ENCODE data around the gene HEG1.

HEG1 gene

GRCh38 chr3:124937049-124937448 lies 118.7 kb downstream of the HEG1 start:
- H3K4me2 ChIP-seq (ENCODE audit: insufficient read depth, low read length, poor library complexity, severe bottlenecking), result no peak overlapping the region
- WGBS, 2 donors (ENCODE audit: extremely low coverage in 2 of 2, insufficient read length in 2 of 2, insufficient replicate concordance in 1 of 2), result no CpG with 5 or more reads among the region's 3 CpGs
- DNase-seq (ENCODE audit: low spot score), result no peak
- no peak overlapping the region for H3K9ac ChIP-seq (ENCODE audit: low read depth, low read length, poor library complexity)
- H3K4me3 ChIP-seq (ENCODE audit: low read length in 2 of 2), result no peak overlapping the region
- H3K27me3 ChIP-seq (ENCODE audit: control insufficient read depth in 3 of 3, insufficient read depth in 3 of 3, low read depth in 1 of 3, low read length in 3 of 3), result no peaks in the 10 kb centered on the region
- H4K91ac ChIP-seq (ENCODE audit: low read depth, low read length, poor library complexity), result no peak overlapping the region
- H3K27ac ChIP-seq (replicated peaks; ENCODE audit: low read length), result no peak overlapping the region
- no peaks in the 10 kb centered on the region for H3K4me1 ChIP-seq (ENCODE audit: control insufficient read depth in 2 of 2, insufficient read depth in 1 of 2, low read depth in 1 of 2, low read length in 2 of 2)
- H3K79me1 ChIP-seq (ENCODE audit: low read depth, low read length), result no peaks in the 10 kb centered on the region
- no peak overlapping the region for H2AK5ac ChIP-seq (ENCODE audit: low read depth, low read length)
- no peak overlapping the region for H2BK120ac ChIP-seq (ENCODE audit: low read depth, low read length)
- H2BK5ac ChIP-seq (ENCODE audit: low read length), result no peak overlapping the region
- no peak overlapping the region for H2BK12ac ChIP-seq (ENCODE audit: low read length)
- no peak overlapping the region for H2BK15ac ChIP-seq (ENCODE audit: low read length)
- H3K4ac ChIP-seq (ENCODE audit: low read length), result no peak overlapping the region
- no peaks in the 10 kb centered on the region for H3K36me3 ChIP-seq (replicated peaks in 1 of 2; ENCODE audit: control insufficient read depth in 2 of 2, insufficient read depth in 2 of 2, low read length in 2 of 2)
- H3K23ac ChIP-seq (ENCODE audit: low read depth, low read length, poor library complexity), result no peak overlapping the region
- no peaks in the 10 kb centered on the region for H3K9me3 ChIP-seq (replicated peaks in 1 of 2; ENCODE audit: control insufficient read depth in 2 of 2, insufficient read depth in 1 of 2, low read depth in 1 of 2, low read length in 2 of 2)
- H2AFZ ChIP-seq (ENCODE audit: low read length), result no peak overlapping the region
- H3K14ac ChIP-seq (ENCODE audit: low read length), result no peak overlapping the region
- no peak overlapping the region for H3K18ac ChIP-seq (ENCODE audit: low read length)
- H4K8ac ChIP-seq (ENCODE audit: low read depth, low read length), result no peak overlapping the region

GRCh38 chr3:124935794-124936542 lies 119.8 kb downstream of the HEG1 start:
- H2BK5ac ChIP-seq (ENCODE audit: low read length), result no peak overlapping the region
- H3K4me1 ChIP-seq (ENCODE audit: control insufficient read depth in 2 of 2, insufficient read depth in 1 of 2, low read depth in 1 of 2, low read length in 2 of 2), result no peaks in the 10 kb centered on the region
- H3K4me2 ChIP-seq (ENCODE audit: insufficient read depth, low read length, poor library complexity, severe bottlenecking), result no peak overlapping the region
- DNase-seq (ENCODE audit: low spot score), result no peak
- H2BK12ac ChIP-seq (ENCODE audit: low read length), result no peak overlapping the region
- H3K27ac ChIP-seq (replicated peaks; ENCODE audit: low read length), result no peak overlapping the region
- H3K79me1 ChIP-seq (ENCODE audit: low read depth, low read length), result no peaks in the 10 kb centered on the region
- H3K4ac ChIP-seq (ENCODE audit: low read length), result no peak overlapping the region
- H3K27me3 ChIP-seq (ENCODE audit: control insufficient read depth in 3 of 3, insufficient read depth in 3 of 3, low read depth in 1 of 3, low read length in 3 of 3), result no peaks in the 10 kb centered on the region
- H3K9ac ChIP-seq (ENCODE audit: low read depth, low read length, poor library complexity), result no peak overlapping the region
- WGBS, 2 donors (ENCODE audit: extremely low coverage in 2 of 2, insufficient read length in 2 of 2, insufficient replicate concordance in 1 of 2), result no CpG with 5 or more reads among the region's 5 CpGs
- H3K18ac ChIP-seq (ENCODE audit: low read length), result no peak overlapping the region
- H3K9me3 ChIP-seq (replicated peaks in 1 of 2; ENCODE audit: control insufficient read depth in 2 of 2, insufficient read depth in 1 of 2, low read depth in 1 of 2, low read length in 2 of 2), result no peaks in the 10 kb centered on the region
- H3K23ac ChIP-seq (ENCODE audit: low read depth, low read length, poor library complexity), result no peak overlapping the region
- H4K91ac ChIP-seq (ENCODE audit: low read depth, low read length, poor library complexity), result no peak overlapping the region
- no peak overlapping the region for H2BK15ac ChIP-seq (ENCODE audit: low read length)
- no peak overlapping the region for H2AFZ ChIP-seq (ENCODE audit: low read length)
- no peak overlapping the region for H4K8ac ChIP-seq (ENCODE audit: low read depth, low read length)
- no peak overlapping the region for H2BK120ac ChIP-seq (ENCODE audit: low read depth, low read length)
- H3K4me3 ChIP-seq (ENCODE audit: low read length in 2 of 2), result no peak overlapping the region
- no peaks in the 10 kb centered on the region for H3K36me3 ChIP-seq (replicated peaks in 1 of 2; ENCODE audit: control insufficient read depth in 2 of 2, insufficient read depth in 2 of 2, low read length in 2 of 2)
- no peak overlapping the region for H3K14ac ChIP-seq (ENCODE audit: low read length)
- H2AK5ac ChIP-seq (ENCODE audit: low read depth, low read length), result no peak overlapping the region

GRCh38 chr3:124935264-124935663 lies 120.5 kb downstream of the HEG1 start:
- Histone ChIP-seq H4K91ac (ENCODE audit: low read depth, low read length, poor library complexity) (no peak overlapping the region), H3K9me3 (replicated peaks in 1 of 2; ENCODE audit: control insufficient read depth in 2 of 2, insufficient read depth in 1 of 2, low read depth in 1 of 2, low read length in 2 of 2) (no peaks in the 10 kb centered on the region), H3K9ac (ENCODE audit: low read depth, low read length, poor library complexity) (no peak overlapping the region), H2AK5ac (ENCODE audit: low read depth, low read length) (no peak overlapping the region), H2BK5ac (ENCODE audit: low read length) (no peak overlapping the region), H3K4ac (ENCODE audit: low read length) (no peak overlapping the region), H2AFZ (ENCODE audit: low read length) (no peak overlapping the region), H3K27me3 (ENCODE audit: control insufficient read depth in 3 of 3, insufficient read depth in 3 of 3, low read depth in 1 of 3, low read length in 3 of 3) (no peaks in the 10 kb centered on the region), H3K4me3 (ENCODE audit: low read length in 2 of 2) (no peak overlapping the region), H3K18ac (ENCODE audit: low read length) (no peak overlapping the region), H3K36me3 (replicated peaks in 1 of 2; ENCODE audit: control insufficient read depth in 2 of 2, insufficient read depth in 2 of 2, low read length in 2 of 2) (no peaks in the 10 kb centered on the region), H3K4me1 (ENCODE audit: control insufficient read depth in 2 of 2, insufficient read depth in 1 of 2, low read depth in 1 of 2, low read length in 2 of 2) (no peaks in the 10 kb centered on the region), H3K27ac (replicated peaks; ENCODE audit: low read length) (no peak overlapping the region), H2BK12ac (ENCODE audit: low read length) (no peak overlapping the region), H3K23ac (ENCODE audit: low read depth, low read length, poor library complexity) (no peak overlapping the region), H3K4me2 (ENCODE audit: insufficient read depth, low read length, poor library complexity, severe bottlenecking) (no peak overlapping the region), H2BK15ac (ENCODE audit: low read length) (no peak overlapping the region), H2BK120ac (ENCODE audit: low read depth, low read length) (no peak overlapping the region), H3K79me1 (ENCODE audit: low read depth, low read length) (no peaks in the 10 kb centered on the region), H4K8ac (ENCODE audit: low read depth, low read length) (no peak overlapping the region), H3K14ac (ENCODE audit: low read length) (no peak overlapping the region)
- no peak for DNase-seq (ENCODE audit: low spot score)

DNA sequence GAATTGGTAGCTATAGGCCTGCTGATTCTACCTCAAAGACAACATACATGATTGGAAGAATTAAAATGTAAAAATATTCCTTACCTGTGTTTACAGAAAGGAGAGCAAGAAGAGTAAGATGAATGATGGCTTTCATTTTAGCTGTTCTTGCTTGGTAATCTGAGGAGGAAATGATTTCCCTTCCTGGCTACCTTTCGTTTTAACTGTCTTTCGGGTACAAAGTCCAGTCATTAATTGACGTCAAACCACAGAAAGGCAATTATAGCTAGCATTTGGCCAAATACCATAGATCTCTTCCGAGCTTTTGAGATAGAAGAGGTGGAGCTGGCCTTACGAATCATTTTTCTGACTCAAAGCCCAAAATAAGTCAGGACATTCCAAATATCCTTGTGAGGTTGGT lies 121.2 kb downstream of the HEG1 start, which contains the start of gene MUC13:
Gene MUC13 (minus strand): TSS at position 175 of the 400 bp plus-strand sequence. CDS start 39 bp downstream, at position 136.
- Histone ChIP-seq H3K9ac (ENCODE audit: low read depth, low read length, poor library complexity) (no peak within 1 kb of the TSS), H3K79me1 (ENCODE audit: low read depth, low read length) (no peaks in the 10 kb centered on the region), H3K27me3 (ENCODE audit: control insufficient read depth in 3 of 3, insufficient read depth in 3 of 3, low read depth in 1 of 3, low read length in 3 of 3) (peaks cover 0 to 2% (median 0%) of the 10 kb centered on the region in 3 experiments), H3K4me3 (ENCODE audit: low read length in 2 of 2) (no peak within 1 kb of the TSS), H2BK120ac (ENCODE audit: low read depth, low read length) (no peak within 1 kb of the TSS), H4K8ac (ENCODE audit: low read depth, low read length) (no peak within 1 kb of the TSS), H3K23ac (ENCODE audit: low read depth, low read length, poor library complexity) (no peak within 1 kb of the TSS), H3K4me2 (ENCODE audit: insufficient read depth, low read length, poor library complexity, severe bottlenecking) (no peak within 1 kb of the TSS), H3K4ac (ENCODE audit: low read length) (no peak within 1 kb of the TSS), H2BK5ac (ENCODE audit: low read length) (no peak within 1 kb of the TSS), H3K27ac (replicated peaks; ENCODE audit: low read length) (no peak within 1 kb of the TSS), H3K36me3 (replicated peaks in 1 of 2; ENCODE audit: control insufficient read depth in 2 of 2, insufficient read depth in 2 of 2, low read length in 2 of 2) (no peaks in the 10 kb centered on the region), H3K18ac (ENCODE audit: low read length) (no peak within 1 kb of the TSS), H3K4me1 (ENCODE audit: control insufficient read depth in 2 of 2, insufficient read depth in 1 of 2, low read depth in 1 of 2, low read length in 2 of 2) (no peaks in the 10 kb centered on the region), H3K14ac (ENCODE audit: low read length) (no peak within 1 kb of the TSS), H2AFZ (ENCODE audit: low read length) (no peak within 1 kb of the TSS), H2AK5ac (ENCODE audit: low read depth, low read length) (no peak within 1 kb of the TSS), H2BK15ac (ENCODE audit: low read length) (no peak within 1 kb of the TSS), H4K91ac (ENCODE audit: low read depth, low read length, poor library complexity) (no peak within 1 kb of the TSS), H2BK12ac (ENCODE audit: low read length) (no peak within 1 kb of the TSS), H3K9me3 (replicated peaks in 1 of 2; ENCODE audit: control insufficient read depth in 2 of 2, insufficient read depth in 1 of 2, low read depth in 1 of 2, low read length in 2 of 2) (no peaks in the 10 kb centered on the region)
- WGBS, 2 donors (ENCODE audit: extremely low coverage in 2 of 2, insufficient read length in 2 of 2, insufficient replicate concordance in 1 of 2), result no CpG with 5 or more reads among the region's 5 CpGs
- DNase-seq (ENCODE audit: low spot score), result no peak
